Measurements from ENCODE around the gene ACOT6.

GRCh38 chr14:73613046-73613383, 698 bp downstream of the ACOT6 start:
- TF ChIP-seq, protein P1, sequence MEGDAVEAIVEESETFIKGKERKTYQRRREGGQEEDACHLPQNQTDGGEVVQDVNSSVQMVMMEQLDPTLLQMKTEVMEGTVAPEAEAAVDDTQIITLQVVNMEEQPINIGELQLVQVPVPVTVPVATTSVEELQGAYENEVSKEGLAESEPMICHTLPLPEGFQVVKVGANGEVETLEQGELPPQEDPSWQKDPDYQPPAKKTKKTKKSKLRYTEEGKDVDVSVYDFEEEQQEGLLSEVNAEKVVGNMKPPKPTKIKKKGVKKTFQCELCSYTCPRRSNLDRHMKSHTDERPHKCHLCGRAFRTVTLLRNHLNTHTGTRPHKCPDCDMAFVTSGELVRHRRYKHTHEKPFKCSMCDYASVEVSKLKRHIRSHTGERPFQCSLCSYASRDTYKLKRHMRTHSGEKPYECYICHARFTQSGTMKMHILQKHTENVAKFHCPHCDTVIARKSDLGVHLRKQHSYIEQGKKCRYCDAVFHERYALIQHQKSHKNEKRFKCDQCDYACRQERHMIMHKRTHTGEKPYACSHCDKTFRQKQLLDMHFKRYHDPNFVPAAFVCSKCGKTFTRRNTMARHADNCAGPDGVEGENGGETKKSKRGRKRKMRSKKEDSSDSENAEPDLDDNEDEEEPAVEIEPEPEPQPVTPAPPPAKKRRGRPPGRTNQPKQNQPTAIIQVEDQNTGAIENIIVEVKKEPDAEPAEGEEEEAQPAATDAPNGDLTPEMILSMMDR (IDR thresholded peaks at IDR 0.05), result no peak
- TF ChIP-seq ZFX (IDR thresholded peaks at IDR 0.05; ENCODE audit: borderline replicate concordance), result no peak

Measured in 22Rv1 (cell line).